ENCODE results near the gene NPC2. TPM values are rescaled to one million over a fixed set of nuclear protein-coding genes. Genes with fewer than 3 reads are reported as not detected.

The NPC2 gene
- total and polyA plus RNA-seq, 4 donors: 922 to 1,539 (median 1,190) TPM

DNA sequence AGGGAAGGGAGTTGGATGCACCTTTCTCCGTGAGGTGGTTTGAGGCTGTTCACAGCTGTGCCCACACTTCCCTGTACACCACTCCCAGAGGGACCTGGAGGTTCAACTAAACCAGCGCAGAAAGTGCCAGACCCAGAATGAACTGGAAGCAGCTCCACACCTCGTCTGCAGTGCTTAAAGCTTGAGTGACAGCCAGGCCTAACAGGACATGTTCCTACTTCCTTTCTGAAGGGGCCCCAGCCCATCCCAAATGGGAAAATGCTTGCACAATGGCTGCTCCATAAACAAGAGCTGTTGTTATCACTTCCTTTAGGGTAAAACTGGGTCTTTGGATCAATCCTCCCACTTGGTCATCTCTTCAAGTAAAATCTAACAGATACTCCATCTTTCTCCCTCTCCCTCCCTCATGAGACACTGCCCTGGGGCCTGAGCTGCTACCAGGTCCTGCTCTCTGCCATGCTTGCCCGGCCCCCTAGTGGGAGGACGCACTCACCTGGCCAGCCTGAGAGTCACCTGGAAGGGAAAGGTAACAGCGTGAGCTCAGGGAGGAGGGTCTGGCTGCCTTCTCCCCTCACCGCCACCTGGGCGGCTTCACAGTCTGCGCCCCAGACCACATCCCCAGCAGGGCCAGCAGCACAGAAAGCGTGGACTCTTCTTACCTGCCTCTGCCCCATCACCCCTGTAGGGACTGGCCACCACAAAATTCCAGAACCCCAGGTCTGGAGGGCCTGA is 33.9 kb upstream of the NPC2 start:
- WGBS, 2 donors: 84 to 90% methylated on average over 10 of the region's 10 CpGs

GRCh38 chr14:74525361-74525851 is 32.3 kb upstream of the NPC2 start:
- Histone ChIP-seq H3K9me3 (ENCODE audit: control insufficient read depth in 4 of 4, insufficient read depth in 3 of 4, low read length in 3 of 4) (no peaks in the 10 kb centered on the region), H3K9ac (ENCODE audit: insufficient read depth in 1 of 2, low read length in 2 of 2) (no peak overlapping the region), H3K27ac (ENCODE audit: low read depth in 1 of 2, low read length in 1 of 2) (no peak overlapping the region), H3K4me1 (ENCODE audit: control insufficient read depth in 5 of 5, insufficient read depth in 5 of 5, low read length in 5 of 5) (peaks cover 0 to 14% (median 8%) of the 10 kb centered on the region in 5 donors), H3K27me3 (ENCODE audit: control insufficient read depth in 3 of 3, insufficient read depth in 3 of 3, low read length in 2 of 3) (no peaks in the 10 kb centered on the region), H3K4me3 (no peak overlapping the region), H3K36me3 (ENCODE audit: control insufficient read depth in 4 of 4, insufficient read depth in 4 of 4, low read length in 4 of 4) (peaks cover 0 to 2% (median 0%) of the 10 kb centered on the region in 4 donors)
- TF ChIP-seq, protein P1, sequence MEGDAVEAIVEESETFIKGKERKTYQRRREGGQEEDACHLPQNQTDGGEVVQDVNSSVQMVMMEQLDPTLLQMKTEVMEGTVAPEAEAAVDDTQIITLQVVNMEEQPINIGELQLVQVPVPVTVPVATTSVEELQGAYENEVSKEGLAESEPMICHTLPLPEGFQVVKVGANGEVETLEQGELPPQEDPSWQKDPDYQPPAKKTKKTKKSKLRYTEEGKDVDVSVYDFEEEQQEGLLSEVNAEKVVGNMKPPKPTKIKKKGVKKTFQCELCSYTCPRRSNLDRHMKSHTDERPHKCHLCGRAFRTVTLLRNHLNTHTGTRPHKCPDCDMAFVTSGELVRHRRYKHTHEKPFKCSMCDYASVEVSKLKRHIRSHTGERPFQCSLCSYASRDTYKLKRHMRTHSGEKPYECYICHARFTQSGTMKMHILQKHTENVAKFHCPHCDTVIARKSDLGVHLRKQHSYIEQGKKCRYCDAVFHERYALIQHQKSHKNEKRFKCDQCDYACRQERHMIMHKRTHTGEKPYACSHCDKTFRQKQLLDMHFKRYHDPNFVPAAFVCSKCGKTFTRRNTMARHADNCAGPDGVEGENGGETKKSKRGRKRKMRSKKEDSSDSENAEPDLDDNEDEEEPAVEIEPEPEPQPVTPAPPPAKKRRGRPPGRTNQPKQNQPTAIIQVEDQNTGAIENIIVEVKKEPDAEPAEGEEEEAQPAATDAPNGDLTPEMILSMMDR (IDR thresholded peaks at IDR 0.05; ENCODE audit: control extremely low read depth, extremely low read depth): no peak
- 52 to 59% methylated on average over 4 of the region's 4 CpGs for WGBS, 2 donors
- ATAC-seq (ENCODE audit: insufficient read depth, low FRiP score): no peak
- DNase-seq: no peak

More for the DNA sequence above, 33.9 kb upstream of the NPC2 start:
- Histone ChIP-seq H3K4me3 (no peak overlapping the region), H3K9ac (ENCODE audit: insufficient read depth in 1 of 2, low read length in 2 of 2) (no peak overlapping the region), H3K36me3 (ENCODE audit: control insufficient read depth in 4 of 4, insufficient read depth in 4 of 4, low read length in 4 of 4) (peaks cover 0 to 2% (median 0%) of the 10 kb centered on the region in 4 donors), H3K27ac (ENCODE audit: low read depth in 1 of 2, low read length in 1 of 2) (no peak overlapping the region), H3K27me3 (ENCODE audit: control insufficient read depth in 3 of 3, insufficient read depth in 3 of 3, low read length in 2 of 3) (no peaks in the 10 kb centered on the region), H3K4me1 (ENCODE audit: control insufficient read depth in 5 of 5, insufficient read depth in 5 of 5, low read length in 5 of 5) (peaks cover 0 to 17% (median 8%) of the 10 kb centered on the region in 5 donors), H3K9me3 (ENCODE audit: control insufficient read depth in 4 of 4, insufficient read depth in 3 of 4, low read length in 3 of 4) (no peaks in the 10 kb centered on the region)
- DNase-seq (no peak), ATAC-seq (ENCODE audit: insufficient read depth, low FRiP score) (no peak)
- TF ChIP-seq, protein P1 (IDR thresholded peaks at IDR 0.05; ENCODE audit: control extremely low read depth, extremely low read depth): no peak

DNA sequence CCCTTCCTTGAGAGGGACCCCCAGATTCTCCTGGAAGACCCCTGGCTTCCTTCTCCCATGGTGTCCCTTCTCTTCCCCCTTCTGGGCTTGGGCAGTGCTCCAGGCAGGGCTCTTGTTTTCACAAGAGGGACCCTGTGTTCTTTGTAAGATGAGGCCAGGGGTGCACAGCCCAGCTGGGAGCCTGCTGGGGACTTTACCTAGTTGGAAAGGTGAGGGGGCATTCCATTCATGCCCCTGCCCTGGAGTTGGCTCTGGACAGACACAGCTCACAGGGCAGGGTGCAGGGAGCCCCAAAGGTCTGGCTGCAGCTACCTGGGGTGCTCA is 31.7 kb upstream of the NPC2 start:
- Histone ChIP-seq H3K4me3 (no peak overlapping the region), H3K27ac (ENCODE audit: low read depth in 1 of 2, low read length in 1 of 2) (no peak overlapping the region), H3K36me3 (ENCODE audit: control insufficient read depth in 4 of 4, insufficient read depth in 4 of 4, low read length in 4 of 4) (peaks cover 0 to 2% (median 0%) of the 10 kb centered on the region in 4 donors), H3K9ac (ENCODE audit: insufficient read depth in 1 of 2, low read length in 2 of 2) (no peak overlapping the region), H3K9me3 (ENCODE audit: control insufficient read depth in 4 of 4, insufficient read depth in 3 of 4, low read length in 3 of 4) (no peaks in the 10 kb centered on the region), H3K4me1 (ENCODE audit: control insufficient read depth in 5 of 5, insufficient read depth in 5 of 5, low read length in 5 of 5) (peaks cover 0 to 14% (median 8%) of the 10 kb centered on the region in 5 donors), H3K27me3 (ENCODE audit: control insufficient read depth in 3 of 3, insufficient read depth in 3 of 3, low read length in 2 of 3) (no peaks in the 10 kb centered on the region)
- TF ChIP-seq, protein P1 (IDR thresholded peaks at IDR 0.05; ENCODE audit: control extremely low read depth, extremely low read depth): no peak
- no peak for ATAC-seq (ENCODE audit: insufficient read depth, low FRiP score)
- no peak for DNase-seq
